GM11168 (cell line): Measurements from ENCODE around the gene RGCC.
"Not testable (repeated sequence)": the region's sequence is repeated elsewhere in the genome, so short reads cannot be mapped to it uniquely, and the experiment has no call there.

Experiments
- in situ Hi-C: fragments of 300-500 bp; cut with MboI; formaldehyde crosslinking; loops from one replicate; pipeline ENCODE4 v1.12.0; 2022; ENCODE audit warnings: low sequenced_read_pairs; ENCODE audit not compliant: unreplicated experiment

Gene RGCC

GRCh38 chr13:41470196-41470595, 12.8 kb downstream of the RGCC start:
- in situ Hi-C loops, result no loop called here

- in situ Hi-C loops, result no loop called here
These were observed 14.4 kb downstream of the RGCC start for GRCh38 chr13:41471785-41472184.

GRCh38 chr13:41487222-41487621, 29.9 kb downstream of the RGCC start:
- in situ Hi-C loops, result no loop called here

DNA sequence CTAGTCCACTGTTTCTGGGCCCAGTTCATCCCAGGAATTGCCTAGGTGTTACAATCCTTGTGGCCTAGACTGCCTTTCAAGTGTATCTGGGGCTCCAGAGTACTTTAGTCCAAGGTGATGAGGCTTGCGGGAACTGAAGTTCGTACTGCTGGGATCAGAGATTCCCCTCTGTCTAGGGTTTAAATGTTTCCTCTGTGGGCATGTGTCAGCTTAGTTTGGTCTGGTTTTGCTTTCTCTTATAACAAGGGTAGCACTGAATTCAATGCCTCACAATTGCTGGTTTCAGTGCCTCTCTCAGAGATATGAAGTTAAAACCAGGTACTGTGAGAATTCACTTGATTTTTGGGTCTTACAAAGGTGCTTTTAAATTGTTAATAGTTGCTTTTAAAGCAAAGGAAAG, 30.8 kb downstream of the RGCC start:
- in situ Hi-C loops, result no loop called here

- in situ Hi-C loops, result no loop called here
These were observed 33.1 kb downstream of the RGCC start for GRCh38 chr13:41490371-41491015.

- in situ Hi-C loops, result no loop called here
These were observed 34.1 kb downstream of the RGCC start for GRCh38 chr13:41491436-41491835.

DNA sequence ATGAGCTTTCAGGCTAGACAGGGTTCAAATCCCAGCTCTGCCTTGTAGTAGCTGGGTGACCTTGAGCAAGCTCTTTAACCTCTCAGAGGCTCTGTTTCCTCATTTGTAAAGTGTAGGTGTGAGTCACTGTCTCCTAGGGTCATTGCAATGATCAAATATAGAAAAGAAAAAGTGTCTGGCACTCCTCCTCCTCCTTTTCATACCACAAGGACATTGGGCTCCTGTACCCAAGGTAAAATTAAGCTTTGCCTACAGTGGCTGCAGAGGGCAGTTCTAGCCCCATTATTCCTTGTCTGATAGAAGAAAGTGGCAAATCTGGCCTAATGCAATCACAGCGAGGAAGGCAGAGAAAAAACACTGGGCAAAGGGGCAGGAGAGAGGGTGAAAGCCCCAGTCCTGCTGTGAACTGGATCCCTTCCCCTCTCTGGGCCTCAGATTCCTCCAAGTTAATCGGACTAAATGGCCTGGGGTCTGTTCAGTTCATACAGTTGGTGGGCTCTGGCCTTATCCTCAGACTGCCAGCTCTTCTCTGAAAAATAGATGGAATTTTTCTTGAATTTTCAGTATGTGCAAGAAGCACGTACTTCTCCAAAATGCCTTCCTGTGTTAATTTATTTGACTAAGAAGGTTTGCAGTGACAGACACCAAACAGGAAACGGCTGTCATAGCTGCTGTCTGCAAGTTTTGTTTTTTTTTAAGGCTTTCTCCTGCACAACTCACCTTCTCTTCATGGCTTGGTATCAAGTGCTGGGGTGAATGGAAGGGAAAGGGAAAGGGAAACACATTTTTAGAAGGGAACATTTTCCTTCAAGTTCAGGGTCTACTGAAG, 35.3 kb downstream of the RGCC start:
- in situ Hi-C loops, result no loop called here

DNA sequence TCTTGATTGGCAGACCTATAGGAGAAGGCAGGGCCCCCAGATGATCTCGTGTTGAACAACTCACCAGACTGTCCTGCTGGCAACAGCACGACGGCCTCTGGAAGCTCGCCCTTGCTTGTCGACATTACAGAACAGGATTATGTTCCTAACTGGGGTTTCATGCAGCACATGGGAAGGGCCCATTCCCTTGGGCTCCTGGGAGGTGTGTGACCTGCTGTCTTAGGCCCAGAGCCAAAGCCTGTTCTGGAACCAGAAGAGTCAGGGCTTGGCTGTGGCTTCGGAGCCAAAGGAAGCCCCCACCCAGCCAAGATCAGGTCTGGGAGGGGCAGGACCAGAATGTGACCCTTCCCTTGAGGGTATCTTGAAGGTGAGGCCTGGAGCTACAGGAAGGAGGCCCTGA, 36.9 kb downstream of the RGCC start:
- in situ Hi-C loops, result no loop called here

GRCh38 chr13:41495044-41495443, 37.7 kb downstream of the RGCC start:
- in situ Hi-C loops, result no loop called here

- in situ Hi-C loops, result no loop called here
These were observed 39.3 kb downstream of the RGCC start for GRCh38 chr13:41496420-41497234.

- in situ Hi-C loops, result no loop called here
These were observed 40.1 kb downstream of the RGCC start for GRCh38 chr13:41497436-41497835.

- in situ Hi-C loops, result no loop called here
These were observed 42.1 kb downstream of the RGCC start for GRCh38 chr13:41499452-41499851.

DNA sequence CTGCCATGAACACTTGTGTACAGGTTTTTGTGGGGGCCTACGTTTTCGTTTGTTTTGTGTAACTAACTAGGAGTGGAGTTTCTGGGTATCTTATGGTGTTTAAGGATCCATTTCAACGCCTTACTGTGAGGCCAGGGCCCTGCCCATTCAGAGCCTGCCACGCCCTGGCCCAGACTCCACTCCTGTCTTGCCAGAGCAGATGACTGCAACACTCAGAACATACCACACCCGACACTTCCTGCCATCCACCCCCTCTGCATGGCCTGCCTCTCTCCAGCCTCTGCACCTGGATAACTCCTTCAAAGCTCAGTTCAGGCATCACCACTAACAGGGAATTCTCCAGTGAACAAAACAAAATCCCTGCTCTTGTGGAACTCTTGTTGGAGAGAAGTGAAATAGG, 43.2 kb downstream of the RGCC start:
- in situ Hi-C loops, result no loop called here

- in situ Hi-C loops, result no loop called here
These were observed 43.9 kb downstream of the RGCC start for GRCh38 chr13:41501281-41501680.

GRCh38 chr13:41502031-41502430, 44.7 kb downstream of the RGCC start:
- in situ Hi-C loops, result no loop called here

GRCh38 chr13:41502673-41503072, 45.3 kb downstream of the RGCC start:
- in situ Hi-C loops, result no loop called here

DNA sequence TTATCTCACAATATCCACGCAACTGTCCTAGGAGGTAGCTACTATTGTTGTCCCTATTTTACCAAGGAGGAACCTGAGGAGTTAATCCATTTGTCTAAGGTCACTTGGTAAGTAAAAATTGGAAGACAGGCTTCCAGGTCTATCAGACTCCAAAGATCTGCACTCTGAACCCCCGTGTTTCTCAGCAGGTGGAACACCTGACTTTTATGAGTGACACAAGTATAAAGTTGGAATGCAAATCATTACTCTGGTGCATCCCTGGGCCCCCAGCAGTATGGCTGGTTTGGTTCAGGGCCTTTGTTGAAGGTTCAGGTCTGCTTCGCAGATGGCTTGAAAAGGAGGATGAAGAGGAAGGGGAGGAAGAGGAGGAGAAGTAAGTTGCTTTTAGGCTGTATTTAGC, 46.0 kb downstream of the RGCC start:
- in situ Hi-C loops, result no loop called here

DNA sequence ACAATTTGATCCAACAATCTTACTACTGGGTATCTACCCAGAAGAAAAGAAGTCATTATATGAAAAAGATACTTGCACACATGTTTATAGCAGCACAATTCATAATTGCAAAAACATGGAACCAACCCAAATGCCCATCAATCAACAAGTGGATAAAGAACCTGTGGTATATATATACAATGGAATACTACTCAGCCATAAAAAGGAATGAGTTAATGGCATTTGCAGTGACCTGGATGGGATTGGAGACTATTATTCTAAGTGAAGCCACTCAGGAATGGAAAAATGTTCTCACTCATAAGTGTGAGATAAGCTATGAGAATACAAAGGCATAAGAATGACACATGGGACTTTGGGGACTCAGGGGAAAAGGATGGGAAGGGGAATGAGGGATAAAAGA, 47.3 kb downstream of the RGCC start:
- in situ Hi-C loops, result not testable (repeated sequence)

- in situ Hi-C loops, result no loop called here
These were observed 48.0 kb downstream of the RGCC start for GRCh38 chr13:41505209-41505835.

- in situ Hi-C loops, result no loop called here
These were observed 49.0 kb downstream of the RGCC start for GRCh38 chr13:41506312-41506711.

- in situ Hi-C loops, result no loop called here
These were observed 52.6 kb downstream of the RGCC start for GRCh38 chr13:41509971-41510370.
